Activated naive CD4-positive, alpha-beta T cell treated with anti-CD3 and anti-CD28 coated beads, Interleukin-2, amount 10 ng/mL, durations not matched to agents 7 days and 5 days (primary cell): ENCODE data around the gene CNNM3.
A peak's percentile ranks its signal among the peaks of the same experiment; 100 is the strongest.

Experiments
- CTCF ChIA-PET: fragments of 350-600 bp; sonication (Branson Sonifier 250); formaldehyde crosslinking; loops from one replicate; lab custom pipeline; 2021; ENCODE audit warnings: antibody characterized with exemption; lab: Charles Lee
- DNase-seq: peaks from one replicate; pipeline ENCODE4 v3.0.0-alpha.2; 2020
- H3K27ac Mint-ChIP-seq: one replicate; pipeline ENCODE4 v1.8.0; 2021; ENCODE audit warnings: mild to moderate bottlenecking, moderate library complexity, mixed read lengths
- H3K27me3 Mint-ChIP-seq: one replicate; pipeline ENCODE4 v1.8.0; 2021; ENCODE audit warnings: mild to moderate bottlenecking, mixed read lengths
- H3K36me3 Mint-ChIP-seq: one replicate; pipeline ENCODE4 v1.8.0; 2021; ENCODE audit warnings: mixed read lengths
- H3K4me1 Mint-ChIP-seq: one replicate; pipeline ENCODE4 v1.8.0; 2021; ENCODE audit warnings: mixed read lengths
- H3K4me3 Mint-ChIP-seq: one replicate; pipeline ENCODE4 v1.8.0; 2021; ENCODE audit warnings: mild to moderate bottlenecking, moderate library complexity, mixed read lengths
- H3K9me3 Mint-ChIP-seq: one replicate; pipeline ENCODE4 v1.8.0; 2021; ENCODE audit warnings: mixed read lengths

CNNM3 gene

GRCh38 chr2:96832754-96833507 is 16.9 kb downstream of the CNNM3 start:
- Mint-ChIP-seq H3K27me3 (no peaks in the 10 kb centered on the region), H3K4me1 (no peaks in the 10 kb centered on the region), H3K4me3 (no peak overlapping the region), H3K9me3 (no peaks in the 10 kb centered on the region), H3K36me3 (peaks cover 50% of the 10 kb centered on the region), H3K27ac (no peak overlapping the region)
- CTCF ChIA-PET, result interaction anchor here (0.9 kb wide), 1 partner anchor 25 kb away, joined by 4 read pairs; the partner anchor contains the start of gene ANKRD39
- DNase-seq, result no peak

DNA sequence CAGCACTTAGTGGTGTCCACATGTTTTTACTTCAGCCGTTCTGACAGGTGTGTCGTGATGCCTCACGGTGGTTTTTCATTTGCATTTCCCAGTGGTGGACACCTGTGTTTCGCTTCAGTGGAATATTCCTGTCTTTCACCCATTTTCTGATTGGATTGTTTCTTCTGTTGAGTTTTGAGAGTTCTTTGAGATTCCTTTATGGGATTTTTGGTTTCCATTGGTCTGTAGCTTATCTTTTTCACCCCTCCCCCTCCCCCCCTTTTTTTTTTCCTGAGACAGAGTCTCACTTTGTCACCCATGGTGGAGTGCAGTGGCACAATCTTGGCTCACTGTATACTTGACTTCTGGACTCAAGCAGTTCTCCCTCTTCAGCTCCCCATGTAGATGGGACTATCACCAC is 19.8 kb downstream of the CNNM3 start:
- H3K36me3 Mint-ChIP-seq, result peaks cover 41% of the 10 kb centered on the region
- CTCF ChIA-PET, result no interaction called here

GRCh38 chr2:96837575-96837974 is 21.5 kb downstream of the CNNM3 start:
- Mint-ChIP-seq H3K4me3 (no peak overlapping the region), H3K4me1 (peaks cover 23% of the 10 kb centered on the region), H3K9me3 (no peaks in the 10 kb centered on the region), H3K27ac (no peak overlapping the region), H3K36me3 (peaks cover 36% of the 10 kb centered on the region), H3K27me3 (no peaks in the 10 kb centered on the region)
- no peak for DNase-seq
- CTCF ChIA-PET, result interaction anchor here (1.0 to 1.3 kb wide), 2 partner anchors 18 to 113 kb away, joined by 3 to 6 read pairs; no protein-coding TSS in a partner anchor

More for the DNA sequence above, 19.8 kb downstream of the CNNM3 start:
- H3K27me3 Mint-ChIP-seq, result no peaks in the 10 kb centered on the region
- DNase-seq, result no peak
- H3K27ac Mint-ChIP-seq, result no peak overlapping the region
- peaks cover 21% of the 10 kb centered on the region for H3K4me1 Mint-ChIP-seq
- no peak overlapping the region for H3K4me3 Mint-ChIP-seq
- no peaks in the 10 kb centered on the region for H3K9me3 Mint-ChIP-seq

GRCh38 chr2:96838345-96839292 is 22.6 kb downstream of the CNNM3 start:
- no peaks in the 10 kb centered on the region for H3K9me3 Mint-ChIP-seq
- no peaks in the 10 kb centered on the region for H3K27me3 Mint-ChIP-seq
- CTCF ChIA-PET, result interaction anchor here (1.0 to 1.7 kb wide), 3 partner anchors 19 to 112 kb away, joined by 3 to 6 read pairs (median 5); no protein-coding TSS in a partner anchor
- H3K27ac Mint-ChIP-seq, result peak overlapping the region; percentile 84
- peaks cover 29% of the 10 kb centered on the region for H3K4me1 Mint-ChIP-seq
- H3K36me3 Mint-ChIP-seq, result peaks cover 35% of the 10 kb centered on the region
- peak overlapping the region; percentile 38 for H3K4me3 Mint-ChIP-seq
- DNase-seq, result no peak

GRCh38 chr2:96839293-96839874 is 23.3 kb downstream of the CNNM3 start:
- DNase-seq, result peak; percentile 92
- H3K4me3 Mint-ChIP-seq, result peak overlapping the region; percentile 38
- H3K27ac Mint-ChIP-seq, result peak overlapping the region; percentile 84
- no peaks in the 10 kb centered on the region for H3K9me3 Mint-ChIP-seq
- CTCF ChIA-PET, result interaction anchor here (0.6 to 1.7 kb wide), 3 partner anchors 18 to 53 kb away, joined by 3 to 6 read pairs (median 5); partner anchors contain the start of gene ANKRD39
- peaks cover 32% of the 10 kb centered on the region for H3K36me3 Mint-ChIP-seq
- H3K27me3 Mint-ChIP-seq, result no peaks in the 10 kb centered on the region
- H3K4me1 Mint-ChIP-seq, result peaks cover 29% of the 10 kb centered on the region

GRCh38 chr2:96839875-96840850 is 24.1 kb downstream of the CNNM3 start:
- H3K27ac Mint-ChIP-seq, result peak overlapping the region; percentile 58
- peaks cover 31% of the 10 kb centered on the region for H3K36me3 Mint-ChIP-seq
- no peaks in the 10 kb centered on the region for H3K9me3 Mint-ChIP-seq
- no peak for DNase-seq
- CTCF ChIA-PET, result interaction anchor here (0.6 to 1.7 kb wide), 3 partner anchors 18 to 54 kb away, joined by 3 to 6 read pairs (median 5); partner anchors contain the start of gene ANKRD39
- no peak overlapping the region for H3K4me3 Mint-ChIP-seq
- peaks cover 29% of the 10 kb centered on the region for H3K4me1 Mint-ChIP-seq
- H3K27me3 Mint-ChIP-seq, result no peaks in the 10 kb centered on the region

GRCh38 chr2:96841701-96842495 is 25.8 kb downstream of the CNNM3 start:
- no peaks in the 10 kb centered on the region for H3K9me3 Mint-ChIP-seq
- peaks cover 31% of the 10 kb centered on the region for H3K36me3 Mint-ChIP-seq
- H3K4me3 Mint-ChIP-seq, result no peak overlapping the region
- H3K27ac Mint-ChIP-seq, result peak overlapping the region; percentile 49
- no peaks in the 10 kb centered on the region for H3K27me3 Mint-ChIP-seq
- CTCF ChIA-PET, result interaction anchor here (3.6 kb wide), 1 partner anchor 16 kb away, joined by 15 read pairs; the partner anchor contains the start of gene ANKRD39
- no peak for DNase-seq
- peaks cover 29% of the 10 kb centered on the region for H3K4me1 Mint-ChIP-seq

GRCh38 chr2:96842600-96842999 is 26.5 kb downstream of the CNNM3 start:
- CTCF ChIA-PET, result interaction anchor here (3.6 kb wide), 1 partner anchor 15 kb away, joined by 15 read pairs; the partner anchor contains the start of gene ANKRD39
- H3K9me3 Mint-ChIP-seq, result no peaks in the 10 kb centered on the region
- H3K4me3 Mint-ChIP-seq, result no peak overlapping the region
- no peaks in the 10 kb centered on the region for H3K27me3 Mint-ChIP-seq
- no peak overlapping the region for H3K27ac Mint-ChIP-seq
- H3K4me1 Mint-ChIP-seq, result peaks cover 29% of the 10 kb centered on the region
- peaks cover 35% of the 10 kb centered on the region for H3K36me3 Mint-ChIP-seq
- no peak for DNase-seq

DNA sequence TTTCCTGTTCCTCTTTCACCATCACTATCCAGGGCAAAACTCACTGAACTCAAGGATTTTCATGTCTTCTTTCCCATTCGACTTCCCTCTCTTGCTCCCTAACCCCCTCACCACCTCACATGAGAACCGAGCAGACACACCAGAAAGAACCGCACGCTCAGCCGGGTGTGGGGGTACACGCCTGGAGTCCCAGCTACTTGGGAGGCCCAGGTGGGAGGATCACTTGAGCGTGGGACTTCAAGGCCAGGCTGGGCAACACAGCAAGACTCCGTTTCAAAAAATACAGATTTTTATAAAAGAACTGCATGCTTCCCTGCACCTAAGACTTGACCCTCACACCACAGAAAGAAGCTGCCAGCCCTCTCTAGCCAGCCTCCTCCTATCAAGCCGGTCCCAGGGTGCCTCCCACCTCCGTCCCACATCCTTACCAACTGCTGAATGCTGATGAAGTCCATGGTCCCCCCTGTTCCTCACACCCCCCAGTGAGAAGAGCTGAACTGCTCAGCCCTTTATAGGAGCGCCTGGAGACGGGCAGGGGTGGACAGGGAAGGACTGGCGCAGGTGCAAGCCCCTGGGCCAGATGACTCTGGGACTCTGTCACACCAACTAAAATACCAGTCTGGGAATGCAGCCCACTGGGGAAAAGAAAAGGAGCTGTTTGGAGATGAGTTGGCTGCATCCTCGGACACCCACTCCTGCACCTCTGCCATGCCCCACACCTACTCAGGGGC is 27.6 kb downstream of the CNNM3 start, which contains the start of gene ANKRD23:
Gene ANKRD23, minus strand, starts transcription at position 484 of the 731 bp plus-strand sequence. Its CDS starts 29 bp downstream, at position 455.
- no peaks in the 10 kb centered on the region for H3K27me3 Mint-ChIP-seq
- CTCF ChIA-PET, result interaction anchor here (3.6 kb wide), 1 partner anchor 14 kb away, joined by 15 read pairs; the partner anchor contains the start of gene ANKRD39
- no peaks in the 10 kb centered on the region for H3K9me3 Mint-ChIP-seq
- H3K27ac Mint-ChIP-seq, result no peak within 1 kb of the TSS
- H3K4me3 Mint-ChIP-seq, result no peak within 1 kb of the TSS
- DNase-seq, result no peak
- peaks cover 43% of the 10 kb centered on the region for H3K36me3 Mint-ChIP-seq
- H3K4me1 Mint-ChIP-seq, result peaks cover 26% of the 10 kb centered on the region

GRCh38 chr2:96844405-96844808 is 28.3 kb downstream of the CNNM3 start:
- no peak overlapping the region for H3K4me3 Mint-ChIP-seq
- no peaks in the 10 kb centered on the region for H3K9me3 Mint-ChIP-seq
- CTCF ChIA-PET, result interaction anchor here (3.6 kb wide), 1 partner anchor 14 kb away, joined by 15 read pairs; the partner anchor contains the start of gene ANKRD39
- H3K36me3 Mint-ChIP-seq, result peaks cover 40% of the 10 kb centered on the region
- no peak for DNase-seq
- H3K27ac Mint-ChIP-seq, result no peak overlapping the region
- H3K27me3 Mint-ChIP-seq, result no peaks in the 10 kb centered on the region
- H3K4me1 Mint-ChIP-seq, result peaks cover 20% of the 10 kb centered on the region

GRCh38 chr2:96846825-96847224 is 30.8 kb downstream of the CNNM3 start:
- DNase-seq, result no peak
- peaks cover 37% of the 10 kb centered on the region for H3K36me3 Mint-ChIP-seq
- H3K27ac Mint-ChIP-seq, result no peak overlapping the region
- no peak overlapping the region for H3K4me3 Mint-ChIP-seq
- H3K4me1 Mint-ChIP-seq, result peaks cover 5% of the 10 kb centered on the region
- no peaks in the 10 kb centered on the region for H3K27me3 Mint-ChIP-seq
- CTCF ChIA-PET, result interaction anchor here (1.5 kb wide), 1 partner anchor 12 kb away, joined by 3 read pairs; no protein-coding TSS in a partner anchor
- H3K9me3 Mint-ChIP-seq, result no peaks in the 10 kb centered on the region
